B cell (primary cell): ENCODE measurements around the gene STAU1. TPM values are rescaled to one million over a fixed set of nuclear protein-coding genes. Genes with fewer than 3 reads are reported as not detected.
A peak's percentile ranks its signal among the peaks of the same experiment; 100 is the strongest.

Experiments used
- ATAC-seq: fragments of 200-7000 bp; cut with Tn5 transposase; one replicate; pipeline ENCODE4 v1.10.0; 2021; ENCODE audit warnings: low read depth, mild to moderate bottlenecking, moderate number of reproducible peaks, moderate library complexity
- CTCF ChIA-PET: fragments of 350-600 bp; sonication (Branson Sonifier 250); formaldehyde crosslinking; loops from one replicate; lab custom pipeline; 2021; ENCODE audit warnings: antibody characterized with exemption, inconsistent platforms; lab: Charles Lee
- POLR2A ChIA-PET: fragments of 350-600 bp; sonication (Branson Sonifier 250); formaldehyde crosslinking; loops from one replicate; lab custom pipeline; 2021; ENCODE audit warnings: antibody characterized with exemption; lab: Charles Lee
- DNase-seq: peaks from one replicate; pipeline ENCODE4 v3.0.0; 2013
- H2AFZ ChIP-seq: 2 replicates; pipeline ENCODE4 v1.6.1; 2012; ENCODE audit warnings: mild to moderate bottlenecking, low read depth, low read length; ENCODE audit not compliant: insufficient read depth, poor library complexity, severe bottlenecking
- H3K27ac ChIP-seq, 2 donors: 1 replicate in 1 of 2; 2 replicates in 1 of 2; pipeline ENCODE4 v1.5.1; 2012 to 2013; ENCODE audit warnings: low read length in 2 of 2, mild to moderate bottlenecking in 2 of 2, moderate library complexity in 1 of 2
- H3K27me3 ChIP-seq, 4 experiments: fragments of 200-600 bp in 1 of 4; sonication (generic) in 1 of 4; replicated peaks in 1 of 4; 1 replicate in 2 of 4; 2 replicates in 2 of 4; pipeline versions ENCODE4 v1.6.1 to v1.7.0; 2013 to 2016; ENCODE audit warnings: low read length in 3 of 4, mild to moderate bottlenecking in 2 of 4, mixed read lengths in 1 of 4, moderate library complexity in 1 of 4; ENCODE audit not compliant: insufficient read depth in 4 of 4, control insufficient read depth in 3 of 4; ENCODE audit errors: control extremely low read depth in 1 of 4
- H3K36me3 ChIP-seq, 2 experiments: replicated peaks in 1 of 2; 1 replicate in 1 of 2; 2 replicates in 1 of 2; pipeline versions ENCODE4 v1.6.1 to v1.7.1; 2013; ENCODE audit warnings: low read length in 1 of 2; ENCODE audit not compliant: insufficient read depth in 2 of 2, control insufficient read depth in 1 of 2; ENCODE audit errors: control extremely low read depth in 1 of 2, extremely low read depth in 1 of 2
- H3K4me1 ChIP-seq, 2 donors: fragments of 200-600 bp in 1 of 2; sonication (generic) in 1 of 2; 1 replicate in 1 of 2; 2 replicates in 1 of 2; pipeline versions ENCODE4 v1.5.1 to v1.6.1; 2013 to 2017; ENCODE audit warnings: low read length in 2 of 2; ENCODE audit not compliant: control insufficient read depth in 2 of 2, insufficient read depth in 2 of 2
- H3K4me2 ChIP-seq: replicated peaks from 2 replicates; pipeline ENCODE3; 2012; ENCODE audit warnings: mild to moderate bottlenecking, low read depth, low read length; ENCODE audit not compliant: poor library complexity, severe bottlenecking
- H3K4me3 ChIP-seq, 5 experiments: fragments of 200-600 bp in 1 of 5; sonication (generic) in 1 of 5; 1 replicate in 3 of 5; 2 replicates in 2 of 5; pipeline versions ENCODE4 v1.5.1 to v1.7.0; 2011 to 2016; ENCODE audit warnings: low read length in 4 of 5, mild to moderate bottlenecking in 4 of 5, low read depth in 2 of 5, control low read depth in 1 of 5, moderate library complexity in 1 of 5; ENCODE audit not compliant: insufficient read depth in 1 of 5; ENCODE audit errors: control extremely low read depth in 1 of 5, extremely low read depth in 1 of 5
- H3K79me2 ChIP-seq: fragments of 200-600 bp; sonication (generic); one replicate; pipeline ENCODE4 v1.6.0; 2016; ENCODE audit warnings: low read length; ENCODE audit not compliant: control insufficient read depth, insufficient read depth
- H3K9ac ChIP-seq: fragments of 200-600 bp; sonication (generic); 2 replicates; pipeline ENCODE4 v1.6.1; 2017; ENCODE audit warnings: mild to moderate bottlenecking, low read length, moderate library complexity
- H3K9me3 ChIP-seq, 3 donors: one replicate each; pipeline versions ENCODE4 v1.6.1 to v1.7.1; 2013; ENCODE audit warnings: low read length in 2 of 3; ENCODE audit not compliant: control insufficient read depth in 2 of 3, insufficient read depth in 1 of 3; ENCODE audit errors: control extremely low read depth in 1 of 3
- H4K20me1 ChIP-seq: 2 replicates; pipeline ENCODE4 v1.6.0; 2012; ENCODE audit warnings: mild to moderate bottlenecking, low read length; ENCODE audit not compliant: insufficient read depth, control insufficient read depth, poor library complexity, severe bottlenecking
- H3K27ac Mint-ChIP-seq: one replicate; pipeline ENCODE4 v1.8.0; 2021; ENCODE audit warnings: mixed read lengths
- H3K27me3 Mint-ChIP-seq: one replicate; pipeline ENCODE4 v1.8.0; 2021; ENCODE audit warnings: mixed read lengths
- H3K4me1 Mint-ChIP-seq: one replicate; pipeline ENCODE4 v1.8.0; 2021; ENCODE audit warnings: mixed read lengths
- H3K4me3 Mint-ChIP-seq: one replicate; pipeline ENCODE4 v1.8.0; 2021; ENCODE audit warnings: mixed read lengths
- H3K9me3 Mint-ChIP-seq: one replicate; pipeline ENCODE4 v1.8.0; 2022; ENCODE audit warnings: mixed read lengths; ENCODE audit not compliant: insufficient read depth
- CTCF ChIP-seq: fragments of 200-600 bp; IDR thresholded peaks from one replicate; pipeline ENCODE4 v1.8.0; 2022; ENCODE audit warnings: antibody characterized with exemption, mild to moderate bottlenecking
- EZH2 ChIP-seq: IDR thresholded peaks from 2 replicates; pipeline ENCODE4 v1.6.1; 2012; ENCODE audit warnings: borderline replicate concordance, low read depth, mild to moderate bottlenecking, moderate library complexity, low read length; ENCODE audit not compliant: insufficient read depth, poor library complexity, severe bottlenecking
- WGBS: methylation state at CpG from one replicate; pipeline ENCODE4 v1.1.5; 2013; ENCODE audit warnings: missing lambda C conversion rate; ENCODE audit not compliant: insufficient coverage; 5-methylcytosine and 5-hydroxymethylcytosine counted together
- intact Hi-C: fragments of 100-400 bp; cut with micrococcal nuclease; formaldehyde crosslinking; loops from one replicate; pipeline ENCODE4 v1.10.0; 2022
- polyA plus RNA-seq: library from polyadenylated mRNA; depleted of rRNA; stranded (reverse); fragments of >200 nt; gene quantifications from 2 replicates; pipeline ENCODE4 v1.2.3, GENCODE V29; 2012
- total RNA-seq, 2 donors: library from RNA; stranded (reverse); fragments of 120-200 nt in 1 of 2; gene quantifications; 1 replicate in 1 of 2; 2 replicates in 1 of 2; pipeline versions ENCODE4 v1.2.3 to v1.2.4, GENCODE V29; 2013 to 2022

STAU1 gene
- total and polyA plus RNA-seq, 2 donors (not counting 1 experiment from before 2014, with no cell fraction given) = 15.4 to 42.9 TPM

GRCh38 chr20:49216991-49217578 is 29.0 kb upstream of the STAU1 start:
- Mint-ChIP-seq H3K27ac (peak overlapping the region; percentile 46), H3K9me3 (no peaks in the 10 kb centered on the region), H3K4me1 (peaks cover 24% of the 10 kb centered on the region), H3K4me3 (peak overlapping the region; percentile 55), H3K27me3 (no peaks in the 10 kb centered on the region)
- ChIA-PET CTCF (interaction anchor here (0.5 to 6.1 kb wide), 30 partner anchors 11 to 899 kb away, joined by 3 to 149 read pairs (median 4); partner anchors contain the start of gene CSE1L), POLR2A (interaction anchor here (1.1 to 1.4 kb wide), 2 partner anchors 62 to 84 kb away, joined by 3 read pairs; no protein-coding TSS in a partner anchor)
- intact Hi-C loops = loop anchor here (5.0 kb wide), 1 partner anchor 295 kb away; the partner anchor contains the start of gene ARFGEF2
- Histone ChIP-seq H3K9ac (no peak overlapping the region), H3K4me2 (peak overlapping the region; percentile 66), H3K4me1 (peaks cover 16 to 26% of the 10 kb centered on the region in 2 donors), H3K79me2 (peaks cover 28% of the 10 kb centered on the region), H3K27ac (no peak overlapping the region), H2AFZ (peak overlapping the region; percentile 86), H3K27me3 (no peaks in the 10 kb centered on the region), H4K20me1 (peaks cover 7% of the 10 kb centered on the region), H3K36me3 (peaks cover 0 to 8% of the 10 kb centered on the region in 2 experiments), H3K9me3 (peaks cover 0 to under 1% (median 0%) of the 10 kb centered on the region in 3 donors), H3K4me3 (peak overlapping the region in 3 of 5 experiments; percentile 21 to 24 (median 21))
- WGBS = no CpG with 5 or more reads among the region's 11 CpGs
- DNase-seq (peak; percentile 90), ATAC-seq (peak; percentile 29)
- TF ChIP-seq EZH2 (no peak), CTCF (peak; percentile 83)

- CTCF ChIA-PET = interaction anchor here (1.1 to 6.1 kb wide), 5 partner anchors 15 to 81 kb away, joined by 3 to 149 read pairs (median 4); no protein-coding TSS in a partner anchor
- H3K9ac ChIP-seq = no peak overlapping the region
- ATAC-seq = no peak
Measured at GRCh38 chr20:49215232-49215631, 27.1 kb upstream of the STAU1 start.

More at GRCh38 chr20:49215232-49215631, 27.1 kb upstream of the STAU1 start:
- POLR2A ChIA-PET = no interaction called here
- peaks cover 0 to 4% (median 2%) of the 10 kb centered on the region in 3 donors for H3K9me3 ChIP-seq
- peaks cover 11 to 20% of the 10 kb centered on the region in 2 donors for H3K4me1 ChIP-seq
- H3K79me2 ChIP-seq = peaks cover 9% of the 10 kb centered on the region
- H3K4me3 Mint-ChIP-seq = no peak overlapping the region
- intact Hi-C loops = loop anchor here (5.0 kb wide), 1 partner anchor 293 kb away; the partner anchor contains the start of gene ARFGEF2
- no peak for DNase-seq
- H4K20me1 ChIP-seq = no peaks in the 10 kb centered on the region
- H3K9me3 Mint-ChIP-seq = peaks cover 1% of the 10 kb centered on the region
- no peaks in the 10 kb centered on the region for H3K27me3 Mint-ChIP-seq
- TF ChIP-seq CTCF (no peak), EZH2 (no peak)
- no peak overlapping the region for H3K4me3 ChIP-seq
- no peak overlapping the region for H2AFZ ChIP-seq
- H3K4me1 Mint-ChIP-seq = peaks cover 14% of the 10 kb centered on the region
- no peak overlapping the region for H3K27ac ChIP-seq
- H3K27me3 ChIP-seq = peaks cover 0 to 2% (median 0%) of the 10 kb centered on the region in 4 experiments
- WGBS = 100% methylated on average over 1 of the region's 3 CpGs
- H3K4me2 ChIP-seq = no peak overlapping the region
- H3K36me3 ChIP-seq = no peaks in the 10 kb centered on the region
- no peak overlapping the region for H3K27ac Mint-ChIP-seq
